ENCODE results near the gene ZNF518A. TPM values are rescaled to one million over a fixed set of nuclear protein-coding genes. Genes with fewer than 3 reads are reported as not detected.

Gene ZNF518A
- total RNA-seq, 2 experiments from 2014 or later, result 13.1 to 14.1 TPM

Other genes starting within 250 kb of the ZNF518A start
- gene CC2D2B, start 222.3 kb upstream of the ZNF518A start, total RNA-seq, result not detected
- 1 to 10 TPM; 9.3 to 9.8 TPM for gene CCNJ, start 86.7 kb upstream of the ZNF518A start, total RNA-seq
- not detected for gene BLNK, start 141.3 kb downstream of the ZNF518A start, total RNA-seq
- gene DNTT, start 174.1 kb downstream of the ZNF518A start, total RNA-seq, result not detected
- not detected for gene OPALIN, start 228.7 kb downstream of the ZNF518A start, total RNA-seq

Measured in activated CD8-positive, alpha-beta memory T cell treated with anti-CD3 and anti-CD28 coated beads for 36 hours (primary cell).